Measurements from ENCODE around the gene TAGLN3.

DNA sequence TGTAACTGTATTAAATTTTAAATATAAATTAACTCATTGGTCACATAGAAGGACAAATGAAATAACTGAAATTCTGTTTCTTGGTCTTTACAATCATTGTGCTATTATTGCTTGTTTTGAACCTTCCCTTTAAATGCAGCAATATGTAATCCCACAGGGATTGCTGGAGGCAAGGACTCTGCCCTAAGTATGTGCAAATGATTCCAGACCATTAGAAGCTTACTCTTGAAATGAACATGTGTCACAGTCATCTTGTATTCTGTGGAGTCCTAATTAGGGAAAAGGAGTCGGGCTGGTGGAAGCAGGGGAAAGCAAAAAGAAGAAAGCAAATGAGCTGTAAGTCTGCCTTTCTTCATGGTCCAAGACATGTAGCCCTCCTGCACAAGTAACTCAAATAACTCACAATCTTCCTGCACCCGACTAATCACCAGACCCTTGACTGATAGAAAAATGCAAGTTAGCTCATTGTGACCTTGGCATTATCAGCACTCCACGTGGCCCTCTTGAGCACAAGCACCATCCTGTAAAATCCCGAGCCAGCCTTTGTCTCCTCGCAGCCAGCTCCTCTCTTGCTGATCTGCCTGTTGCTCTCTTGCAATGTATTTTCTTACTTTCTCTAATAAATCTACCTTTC lies 33.5 kb downstream of the TAGLN3 start:
- TF ChIP-seq POLR2A (IDR thresholded peaks at IDR 0.05) (no peak), POLR2AphosphoS5 (IDR thresholded peaks at IDR 0.05) (no peak)
- TF ChIP-seq, protein P1, sequence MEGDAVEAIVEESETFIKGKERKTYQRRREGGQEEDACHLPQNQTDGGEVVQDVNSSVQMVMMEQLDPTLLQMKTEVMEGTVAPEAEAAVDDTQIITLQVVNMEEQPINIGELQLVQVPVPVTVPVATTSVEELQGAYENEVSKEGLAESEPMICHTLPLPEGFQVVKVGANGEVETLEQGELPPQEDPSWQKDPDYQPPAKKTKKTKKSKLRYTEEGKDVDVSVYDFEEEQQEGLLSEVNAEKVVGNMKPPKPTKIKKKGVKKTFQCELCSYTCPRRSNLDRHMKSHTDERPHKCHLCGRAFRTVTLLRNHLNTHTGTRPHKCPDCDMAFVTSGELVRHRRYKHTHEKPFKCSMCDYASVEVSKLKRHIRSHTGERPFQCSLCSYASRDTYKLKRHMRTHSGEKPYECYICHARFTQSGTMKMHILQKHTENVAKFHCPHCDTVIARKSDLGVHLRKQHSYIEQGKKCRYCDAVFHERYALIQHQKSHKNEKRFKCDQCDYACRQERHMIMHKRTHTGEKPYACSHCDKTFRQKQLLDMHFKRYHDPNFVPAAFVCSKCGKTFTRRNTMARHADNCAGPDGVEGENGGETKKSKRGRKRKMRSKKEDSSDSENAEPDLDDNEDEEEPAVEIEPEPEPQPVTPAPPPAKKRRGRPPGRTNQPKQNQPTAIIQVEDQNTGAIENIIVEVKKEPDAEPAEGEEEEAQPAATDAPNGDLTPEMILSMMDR (IDR thresholded peaks at IDR 0.05), result no peak
